Fibroblast of lung (primary cell): Measurements from ENCODE around the gene TMEM132E.

Experiments
- CTCF ChIP-seq, 2 donors: IDR thresholded peaks in 1 of 2; conservative IDR thresholded peaks in 1 of 2; 1 replicate in 1 of 2; 2 replicates in 1 of 2; pipeline ENCODE4 v1.5.1; 2011 to 2012; ENCODE audit warnings: low read length in 2 of 2, control low read depth in 1 of 2, inconsistent platforms in 1 of 2, low read depth in 1 of 2, mild to moderate bottlenecking in 1 of 2
- EZH2 ChIP-seq: IDR thresholded peaks from 2 replicates; pipeline ENCODE4 v1.5.1; 2012; ENCODE audit warnings: low read length, control low read depth, mild to moderate bottlenecking; ENCODE audit errors: missing control alignments

- TF ChIP-seq CTCF (conservative IDR thresholded peaks at IDR 0.05 in 1 of 2, IDR thresholded peaks at IDR 0.05 in 1 of 2; ENCODE audit: low read depth in 1 of 2, low read length in 2 of 2) (no peak), EZH2 (no peak)
These were observed 96.2 kb downstream of the TMEM132E start for GRCh38 chr17:34675605-34676004.
